HepG2 (cell line): Measurements from ENCODE around the gene FRMD4A. TPM values are rescaled to one million over a fixed set of nuclear protein-coding genes. Genes with fewer than 3 reads are reported as not detected.

Experiments used
- ATAC-seq: fragments of 200-7000 bp; cut with Tn5 transposase; 3 replicates; pipeline ENCODE4 v1.9.1; 2020; ENCODE audit warnings: mild to moderate bottlenecking, moderate library complexity
- BruUV-seq: library from RNA; stranded (reverse); fragments of 400-500 nt; replicated peaks from 2 replicates; lab custom pipeline; 2021; lab: Mats Ljungman, UMichigan
- CTCF ChIA-PET: fragments of 300-600 bp; formaldehyde crosslinking; extraction: SDS; loops from one replicate; lab custom pipeline; 2021; ENCODE audit warnings: low total read pairs, inconsistent platforms, low intra/inter-chr PET ratio; lab: Yijun Ruan, JAX
- POLR2A ChIA-PET: fragments of 350-600 bp; sonication (Branson Sonifier 250); formaldehyde crosslinking; loops from one replicate; lab custom pipeline; 2020; ENCODE audit warnings: antibody characterized with exemption, inconsistent platforms; lab: Yijun Ruan, JAX
- DNase-seq: peaks from one replicate; pipeline ENCODE4 v3.0.0-alpha.2; 2015; ENCODE audit warnings: low spot score
- FAIRE-seq: peaks from 3 replicates; lab custom pipeline; 2011; peaks lifted over from hg19 to GRCh38; lab: Jason Lieb, UNC
- H2AFZ ChIP-seq: one replicate; pipeline ENCODE4 v1.6.1; 2011; ENCODE audit warnings: low read length, inconsistent platforms
- H3K27ac ChIP-seq: fragments of 300-600 bp; 3 replicates; pipeline ENCODE4 v1.8.0; 2011; ENCODE audit warnings: mixed run types, mild to moderate bottlenecking, mixed read lengths, low read length, inconsistent platforms; ENCODE audit not compliant: insufficient read depth; ENCODE audit errors: extremely low read length
- H3K27me3 ChIP-seq, 2 experiments: fragments of 200-600 bp in 1 of 2; 2 replicates in 1 of 2; 3 replicates in 1 of 2; pipeline versions ENCODE4 v1.6.0 to v1.8.0; 2011; ENCODE audit warnings: low read length in 2 of 2, mild to moderate bottlenecking in 2 of 2, moderate library complexity in 2 of 2, inconsistent platforms in 1 of 2; ENCODE audit not compliant: insufficient read depth in 2 of 2, control insufficient read depth in 1 of 2
- H3K36me3 ChIP-seq, 2 experiments: fragments of 200-600 bp in 1 of 2; replicated peaks in 1 of 2; 2 replicates in 1 of 2; 3 replicates in 1 of 2; pipeline versions ENCODE4 v1.5.1 to v1.8.0; 2011; ENCODE audit warnings: low read length in 2 of 2, inconsistent platforms in 1 of 2; ENCODE audit not compliant: insufficient read depth in 2 of 2, control insufficient read depth in 1 of 2
- H3K4me1 ChIP-seq: 2 replicates; pipeline ENCODE4 v1.5.1; 2012; ENCODE audit warnings: low read length, inconsistent platforms; ENCODE audit not compliant: insufficient read depth
- H3K4me2 ChIP-seq: 2 replicates; pipeline ENCODE4 v1.6.0; 2011; ENCODE audit warnings: low read depth, low read length, inconsistent platforms
- H3K4me3 ChIP-seq, 3 experiments: fragments of 200-600 bp in 1 of 3; sonication (generic), shearing (Covaris generic) in 1 of 3; replicated peaks in 1 of 3; 2 replicates each; pipeline ENCODE4 v1.5.1; 2011 to 2016; ENCODE audit warnings: low read length in 3 of 3, inconsistent platforms in 2 of 3, low read depth in 2 of 3, mild to moderate bottlenecking in 2 of 3, control low read depth in 1 of 3, mixed read lengths in 1 of 3; ENCODE audit not compliant: insufficient read depth in 1 of 3
- H3K79me2 ChIP-seq: one replicate; pipeline ENCODE4 v1.6.1; 2011; ENCODE audit warnings: low read length, inconsistent platforms; ENCODE audit not compliant: insufficient read depth
- H3K9ac ChIP-seq: 2 replicates; pipeline ENCODE4 v1.6.0; 2011; ENCODE audit warnings: mild to moderate bottlenecking, low read depth, low read length, inconsistent platforms; ENCODE audit not compliant: insufficient read depth
- H3K9me3 ChIP-seq: 2 replicates; pipeline ENCODE4 v1.5.1; 2012; ENCODE audit warnings: mild to moderate bottlenecking, low read length
- H4K20me1 ChIP-seq: 2 replicates; pipeline ENCODE4 v1.6.0; 2011; ENCODE audit warnings: inconsistent platforms, mild to moderate bottlenecking, low read length, moderate library complexity; ENCODE audit not compliant: insufficient read depth
- MAFF ChIP-seq: IDR thresholded peaks from 2 replicates; pipeline ENCODE4 v1.6.1; 2011; ENCODE audit warnings: low read depth, low read length, improper control_type of control experiment
- MAFK ChIP-seq, 2 experiments: IDR thresholded peaks in 1 of 2; conservative IDR thresholded peaks in 1 of 2; 2 replicates each; pipeline ENCODE4 v1.6.1; 2011; ENCODE audit warnings: improper control_type of control experiment in 2 of 2, low read length in 2 of 2
- PPARG ChIP-seq: conservative IDR thresholded peaks from 2 replicates; pipeline ENCODE4 v1.6.1; 2016; ENCODE audit warnings: missing biosample characterization, missing genetic modification reagents
- PRMT3 ChIP-seq: sonication (generic); formaldehyde crosslinking; IDR thresholded peaks from 2 replicates; pipeline ENCODE4 v1.8.1; 2022; ENCODE audit warnings: low read depth, mild to moderate bottlenecking, moderate library complexity, missing genetic modification reagents, borderline replicate concordance
- ZNF263 ChIP-seq: sonication (generic); formaldehyde crosslinking; IDR thresholded peaks from 2 replicates; pipeline ENCODE4 v1.4.0; 2020; ENCODE audit warnings: missing genetic modification reagents
- WGBS: methylation state at CpG from one replicate; pipeline ENCODE4 v1.1.6; 2017; ENCODE audit warnings: low lambda C conversion rate; 5-methylcytosine and 5-hydroxymethylcytosine counted together
- in situ Hi-C: cut with HindIII; loops from 2 replicates; pipeline ENCODE4 v1.10.0; 2017; ENCODE audit warnings: low pct_unique_long_range_greater_than_20kb; ENCODE audit not compliant: extremely low pct_ligation_motif_present
- intact Hi-C: fragments of 100-400 bp; cut with micrococcal nuclease; formaldehyde crosslinking; loops from one replicate; pipeline ENCODE4 v1.10.0; 2022; ENCODE audit not compliant: unreplicated experiment
- polyA plus RNA-seq, 8 experiments: library from polyadenylated mRNA; depleted of rRNA in 3 of 8; stranded (reverse) in 7 of 8; unstranded in 1 of 8; fragments of >200 nt; fragmentation: Illumina TruSeq in 4 of 8; extraction: Trizol in 4 of 8; gene quantifications; 2 replicates each; pipeline versions ENCODE4 v1.2.1 to v1.2.3, GENCODE V29; 2011 to 2016; ENCODE audit warnings: low read depth in 4 of 8, missing spikeins in 1 of 8, mixed read lengths in 1 of 8; ENCODE audit not compliant: insufficient read depth in 1 of 8
- total RNA-seq, 5 experiments: library from RNA; depleted of rRNA; stranded (reverse); fragments of >200 nt; fragmentation: Illumina TruSeq; extraction: Trizol; gene quantifications; 2 replicates each; pipeline ENCODE4 v1.2.3, GENCODE V29; 2016; ENCODE audit warnings: low read depth in 1 of 5
- TF ChIP-seq, protein P1 (sequence below): sonication (generic); formaldehyde crosslinking; IDR thresholded peaks from 2 replicates; pipeline ENCODE4 v1.5.0; 2020; ENCODE audit warnings: mild to moderate bottlenecking, missing genetic modification reagents, borderline replicate concordance
- TF ChIP-seq, protein P2 (sequence below): sonication (generic); formaldehyde crosslinking; IDR thresholded peaks from 2 replicates; pipeline ENCODE4 v1.8.1; 2023; ENCODE audit warnings: mild to moderate bottlenecking, inconsistent platforms, moderate library complexity, missing genetic modification reagents, borderline replicate concordance

The FRMD4A gene
- total and polyA plus RNA-seq, 2 of the 13 experiments (the other 11 are each of a cell fraction or from before 2014, with no cell fraction given) = 0.09 to 0.26 TPM

DNA sequence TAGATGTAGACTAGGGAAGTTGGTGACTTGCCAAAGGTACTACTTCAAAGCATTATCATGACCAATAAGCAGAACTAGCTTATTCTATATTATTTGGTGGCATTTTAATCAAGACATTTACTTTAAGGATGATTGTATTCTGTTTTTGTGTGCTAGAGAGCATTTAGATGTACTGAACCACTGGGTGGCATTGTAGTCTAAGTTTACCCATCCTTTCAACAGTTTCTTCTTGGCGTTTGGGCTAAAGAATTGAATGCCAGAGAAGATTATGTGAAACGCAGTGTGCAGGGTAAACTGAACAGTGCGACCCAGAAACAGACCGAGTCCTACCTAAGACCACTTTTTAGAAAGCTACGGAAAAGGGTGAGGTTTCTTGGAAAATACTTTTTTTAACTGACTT is 717.2 kb downstream of the FRMD4A start (continued):
- TF ChIP-seq, protein P1, sequence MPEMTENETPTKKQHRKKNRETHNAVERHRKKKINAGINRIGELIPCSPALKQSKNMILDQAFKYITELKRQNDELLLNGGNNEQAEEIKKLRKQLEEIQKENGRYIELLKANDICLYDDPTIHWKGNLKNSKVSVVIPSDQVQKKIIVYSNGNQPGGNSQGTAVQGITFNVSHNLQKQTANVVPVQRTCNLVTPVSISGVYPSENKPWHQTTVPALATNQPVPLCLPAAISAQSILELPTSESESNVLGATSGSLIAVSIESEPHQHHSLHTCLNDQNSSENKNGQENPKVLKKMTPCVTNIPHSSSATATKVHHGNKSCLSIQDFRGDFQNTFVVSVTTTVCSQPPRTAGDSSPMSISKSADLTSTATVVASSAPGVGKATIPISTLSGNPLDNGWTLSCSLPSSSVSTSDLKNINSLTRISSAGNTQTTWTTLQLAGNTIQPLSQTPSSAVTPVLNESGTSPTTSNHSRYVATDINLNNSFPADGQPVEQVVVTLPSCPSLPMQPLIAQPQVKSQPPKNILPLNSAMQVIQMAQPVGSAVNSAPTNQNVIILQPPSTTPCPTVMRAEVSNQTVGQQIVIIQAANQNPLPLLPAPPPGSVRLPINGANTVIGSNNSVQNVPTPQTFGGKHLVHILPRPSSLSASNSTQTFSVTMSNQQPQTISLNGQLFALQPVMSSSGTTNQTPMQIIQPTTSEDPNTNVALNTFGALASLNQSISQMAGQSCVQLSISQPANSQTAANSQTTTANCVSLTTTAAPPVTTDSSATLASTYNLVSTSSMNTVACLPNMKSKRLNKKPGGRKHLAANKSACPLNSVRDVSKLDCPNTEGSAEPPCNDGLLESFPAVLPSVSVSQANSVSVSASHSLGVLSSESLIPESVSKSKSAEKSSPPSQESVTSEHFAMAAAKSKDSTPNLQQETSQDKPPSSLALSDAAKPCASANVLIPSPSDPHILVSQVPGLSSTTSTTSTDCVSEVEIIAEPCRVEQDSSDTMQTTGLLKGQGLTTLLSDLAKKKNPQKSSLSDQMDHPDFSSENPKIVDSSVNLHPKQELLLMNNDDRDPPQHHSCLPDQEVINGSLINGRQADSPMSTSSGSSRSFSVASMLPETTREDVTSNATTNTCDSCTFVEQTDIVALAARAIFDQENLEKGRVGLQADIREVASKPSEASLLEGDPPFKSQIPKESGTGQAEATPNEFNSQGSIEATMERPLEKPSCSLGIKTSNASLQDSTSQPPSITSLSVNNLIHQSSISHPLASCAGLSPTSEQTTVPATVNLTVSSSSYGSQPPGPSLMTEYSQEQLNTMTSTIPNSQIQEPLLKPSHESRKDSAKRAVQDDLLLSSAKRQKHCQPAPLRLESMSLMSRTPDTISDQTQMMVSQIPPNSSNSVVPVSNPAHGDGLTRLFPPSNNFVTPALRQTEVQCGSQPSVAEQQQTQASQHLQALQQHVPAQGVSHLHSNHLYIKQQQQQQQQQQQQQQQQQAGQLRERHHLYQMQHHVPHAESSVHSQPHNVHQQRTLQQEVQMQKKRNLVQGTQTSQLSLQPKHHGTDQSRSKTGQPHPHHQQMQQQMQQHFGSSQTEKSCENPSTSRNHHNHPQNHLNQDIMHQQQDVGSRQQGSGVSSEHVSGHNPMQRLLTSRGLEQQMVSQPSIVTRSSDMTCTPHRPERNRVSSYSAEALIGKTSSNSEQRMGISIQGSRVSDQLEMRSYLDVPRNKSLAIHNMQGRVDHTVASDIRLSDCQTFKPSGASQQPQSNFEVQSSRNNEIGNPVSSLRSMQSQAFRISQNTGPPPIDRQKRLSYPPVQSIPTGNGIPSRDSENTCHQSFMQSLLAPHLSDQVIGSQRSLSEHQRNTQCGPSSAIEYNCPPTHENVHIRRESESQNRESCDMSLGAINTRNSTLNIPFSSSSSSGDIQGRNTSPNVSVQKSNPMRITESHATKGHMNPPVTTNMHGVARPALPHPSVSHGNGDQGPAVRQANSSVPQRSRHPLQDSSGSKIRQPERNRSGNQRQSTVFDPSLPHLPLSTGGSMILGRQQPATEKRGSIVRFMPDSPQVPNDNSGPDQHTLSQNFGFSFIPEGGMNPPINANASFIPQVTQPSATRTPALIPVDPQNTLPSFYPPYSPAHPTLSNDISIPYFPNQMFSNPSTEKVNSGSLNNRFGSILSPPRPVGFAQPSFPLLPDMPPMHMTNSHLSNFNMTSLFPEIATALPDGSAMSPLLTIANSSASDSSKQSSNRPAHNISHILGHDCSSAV = no peak
- TF ChIP-seq PRMT3 (CRISPR knock-in tag) = no peak

- no peak for ATAC-seq
- no peaks in the 10 kb centered on the region for H3K9me3 ChIP-seq
- no peak for FAIRE-seq
- TF ChIP-seq MAFK (conservative IDR thresholded peaks at IDR 0.05 in 1 of 2, IDR thresholded peaks at IDR 0.05 in 1 of 2; ENCODE audit: low read length in 2 of 2) (peak; percentile 86 to 90), MAFF (peak; percentile 85), PPARG (CRISPR knock-in tag) (no peak), ZNF263 (no peak)
- TF ChIP-seq, protein P2, sequence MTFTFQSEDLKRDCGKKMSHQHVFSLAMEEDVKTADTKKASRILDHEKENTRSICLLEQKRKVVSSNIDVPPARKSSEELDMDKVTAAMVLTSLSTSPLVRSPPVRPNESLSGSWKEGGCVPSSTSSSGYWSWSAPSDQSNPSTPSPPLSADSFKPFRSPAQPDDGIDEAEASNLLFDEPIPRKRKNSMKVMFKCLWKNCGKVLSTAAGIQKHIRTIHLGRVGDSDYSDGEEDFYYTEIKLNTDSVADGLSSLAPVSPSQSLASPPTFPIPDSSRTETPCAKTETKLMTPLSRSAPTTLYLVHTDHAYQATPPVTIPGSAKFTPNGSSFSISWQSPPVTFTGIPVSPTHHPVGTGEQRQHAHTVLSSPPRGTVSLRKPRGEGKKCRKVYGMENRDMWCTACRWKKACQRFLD (CRISPR knock-in tag) = no peak
- H3K27me3 ChIP-seq = no peaks in the 10 kb centered on the region
- in situ Hi-C loops = no loop called here
- BruUV-seq = no TSS peak
- no peak overlapping the region for H3K4me2 ChIP-seq
- no peaks in the 10 kb centered on the region for H3K79me2 ChIP-seq
- POLR2A ChIA-PET = no interaction called here
- peaks cover 7 to 37% of the 10 kb centered on the region in 2 experiments; a peak in 4 of 5 replicates for H3K36me3 ChIP-seq
- WGBS = 95% methylated on average over 3 of the region's 3 CpGs
- no peaks in the 10 kb centered on the region for H4K20me1 ChIP-seq
- intact Hi-C loops = loop anchor here (1.0 kb wide), 1 partner anchor 165 kb away; no protein-coding TSS in a partner anchor
- H3K27ac ChIP-seq = no peak overlapping the region
- H3K9ac ChIP-seq = no peak overlapping the region
- no peak for DNase-seq
- CTCF ChIA-PET = no interaction called here
- H2AFZ ChIP-seq = no peak overlapping the region
- no peaks in the 10 kb centered on the region for H3K4me1 ChIP-seq
- no peak overlapping the region for H3K4me3 ChIP-seq
These were observed 717.9 kb downstream of the FRMD4A start for GRCh38 chr10:13612654-13613373.
